Activated T-helper 1 cell treated with anti-CD3 and anti-CD28 coated beads, Interleukin-2, amount 50 U/mL, for 16 hours (primary cell): ENCODE data around the gene ADAD2.

ENCODE experiments used
- DNase-seq, 2 donors: peaks; one replicate each; pipeline ENCODE4 v3.0.0-alpha.2; 2020; ENCODE audit warnings: low read depth in 1 of 2, low spot score in 1 of 2

The ADAD2 gene

DNA sequence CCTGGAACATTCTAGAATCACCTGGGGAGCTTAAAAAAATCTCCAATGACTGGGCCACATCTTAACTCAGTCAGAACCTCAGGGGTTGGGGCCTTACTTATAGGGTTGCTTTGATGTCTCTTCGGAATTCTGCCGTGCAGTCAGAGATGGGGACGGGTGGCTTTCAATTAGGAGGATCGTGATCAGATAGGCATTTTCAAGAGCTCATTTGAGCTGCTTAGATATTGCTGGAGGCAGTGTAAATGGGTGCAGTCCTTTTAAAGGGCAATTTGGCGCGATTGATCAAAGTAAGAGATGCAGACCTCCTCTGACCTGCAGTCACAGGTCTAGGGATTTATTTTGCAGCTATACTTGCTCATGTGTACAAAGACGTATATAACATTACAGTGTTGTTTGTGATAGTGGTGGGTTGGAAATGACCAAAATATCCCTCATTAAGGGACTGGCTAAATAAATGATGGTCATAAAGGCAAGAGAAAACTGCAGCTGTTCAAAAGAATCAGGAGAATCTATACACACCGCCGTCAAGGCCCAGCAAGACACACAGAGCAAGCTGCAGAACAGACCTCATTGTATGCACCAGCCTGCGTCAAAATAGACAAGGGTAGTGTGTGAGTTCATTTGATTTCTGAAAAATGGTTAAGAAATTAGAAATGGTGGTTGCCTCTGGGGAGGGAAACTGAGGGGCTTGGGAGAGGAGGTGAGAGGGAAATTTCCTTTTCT is 55.2 kb downstream of the ADAD2 start:
- DNase-seq = no peak

DNA sequence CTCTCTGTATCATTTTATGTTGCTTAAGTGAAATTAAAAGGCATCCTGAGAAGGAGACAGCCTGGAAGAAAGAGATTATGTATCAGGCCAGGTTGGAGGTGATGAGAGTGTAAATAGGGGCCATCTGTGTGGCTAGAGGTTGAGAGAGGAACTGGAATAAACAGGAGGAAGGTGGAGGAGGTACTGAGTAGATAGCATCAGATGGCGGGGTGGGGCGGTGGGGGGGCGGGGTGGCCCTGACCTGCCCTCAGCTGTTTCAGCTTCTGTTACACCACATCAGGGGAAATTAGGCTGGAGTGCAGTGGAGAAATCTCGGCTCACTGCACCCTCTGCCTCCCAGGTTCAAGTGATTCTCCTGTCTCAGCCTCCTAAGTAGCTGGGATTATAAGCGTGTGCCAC is 55.7 kb downstream of the ADAD2 start:
- no peak for DNase-seq
